ENCODE results near the gene MYO6.

The MYO6 gene

GRCh38 chr6:75968143-75968542 is 219.1 kb downstream of the MYO6 start:
- no peak for FAIRE-seq

All from A204.1 (cell line).